Activated CD4-positive, CD25-positive, alpha-beta regulatory T cell treated with anti-CD3 and anti-CD28 coated beads, Interleukin-2, amount 50 U/mL, for 72 hours (primary cell): ENCODE results near the gene ISG15.

Experiments used
- DNase-seq: peaks from one replicate; pipeline ENCODE4 v3.0.0; 2021

The ISG15 gene

GRCh38 chr1:1063261-1063944 is 50.1 kb downstream of the ISG15 start:
- DNase-seq = no peak
